Glutamatergic neuron (in vitro differentiated cells): ENCODE data around the gene LRRC3. TPM values are rescaled to one million over a fixed set of nuclear protein-coding genes. Genes with fewer than 3 reads are reported as not detected.
"Not testable (repeated sequence)": the region's sequence is repeated elsewhere in the genome, so short reads cannot be mapped to it uniquely, and the experiment has no call there.

Source experiments
- DNase-seq: peaks from one replicate; pipeline ENCODE4 v3.0.0; 2022
- H3K27ac Mint-ChIP-seq: one replicate; pipeline ENCODE4 v1.8.0; 2020; ENCODE audit warnings: mild to moderate bottlenecking, mixed read lengths, inconsistent platforms; ENCODE audit not compliant: unreplicated experiment
- H3K27me3 Mint-ChIP-seq: one replicate; pipeline ENCODE4 v1.8.0; 2020; ENCODE audit warnings: mild to moderate bottlenecking, moderate library complexity, mixed read lengths, inconsistent platforms; ENCODE audit not compliant: unreplicated experiment
- H3K36me3 Mint-ChIP-seq: one replicate; pipeline ENCODE4 v1.8.0; 2020; ENCODE audit warnings: mild to moderate bottlenecking, mixed read lengths, inconsistent platforms; ENCODE audit not compliant: unreplicated experiment
- H3K4me1 Mint-ChIP-seq: one replicate; pipeline ENCODE4 v1.8.0; 2020; ENCODE audit warnings: mild to moderate bottlenecking, low read depth, mixed read lengths, inconsistent platforms; ENCODE audit not compliant: unreplicated experiment
- H3K4me3 Mint-ChIP-seq: one replicate; pipeline ENCODE4 v1.8.0; 2020; ENCODE audit warnings: mild to moderate bottlenecking, mixed read lengths, inconsistent platforms; ENCODE audit not compliant: unreplicated experiment
- H3K9me3 Mint-ChIP-seq: one replicate; pipeline ENCODE4 v1.8.0; 2020; ENCODE audit warnings: mild to moderate bottlenecking, moderate library complexity, mixed read lengths, inconsistent platforms; ENCODE audit not compliant: unreplicated experiment
- CTCF ChIP-seq: fragments of 200-600 bp; sonication (generic); IDR thresholded peaks from one replicate; pipeline ENCODE4 v1.5.0; 2021; ENCODE audit not compliant: partially characterized antibody, unreplicated experiment
- total RNA-seq: library from RNA; stranded (reverse); fragmentation: NEBNext Ultra II Directional; extraction: Animal tissue kit (Norgen Biotek cat#: 25700); gene quantifications from one replicate; pipeline ENCODE4 v1.2.1, GENCODE V29; 2021; ENCODE audit not compliant: unreplicated experiment

LRRC3 gene
- total RNA-seq, 1 donor from 2014 or later: 5.8 TPM

GRCh38 chr21:44499211-44499560 is 43.9 kb downstream of the LRRC3 start:
- Mint-ChIP-seq H3K27ac (no peak overlapping the region), H3K9me3 (peaks cover 4% of the 10 kb centered on the region), H3K4me1 (peaks cover 16% of the 10 kb centered on the region), H3K36me3 (peaks cover 6% of the 10 kb centered on the region), H3K27me3 (peaks cover 2% of the 10 kb centered on the region), H3K4me3 (no peak overlapping the region)
- no peak for DNase-seq
- TF ChIP-seq CTCF: no peak

GRCh38 chr21:44499631-44500030 is 44.3 kb downstream of the LRRC3 start:
- Mint-ChIP-seq H3K4me3 (no peak overlapping the region), H3K36me3 (peaks cover 6% of the 10 kb centered on the region), H3K4me1 (peaks cover 16% of the 10 kb centered on the region), H3K9me3 (peaks cover 4% of the 10 kb centered on the region), H3K27ac (no peak overlapping the region), H3K27me3 (peaks cover 2% of the 10 kb centered on the region)
- TF ChIP-seq CTCF: no peak
- no peak for DNase-seq

GRCh38 chr21:44500111-44500510 is 44.8 kb downstream of the LRRC3 start:
- Mint-ChIP-seq H3K4me3 (no peak overlapping the region), H3K27ac (no peak overlapping the region), H3K36me3 (peaks cover 6% of the 10 kb centered on the region), H3K27me3 (peaks cover 2% of the 10 kb centered on the region), H3K4me1 (peaks cover 16% of the 10 kb centered on the region), H3K9me3 (peaks cover 4% of the 10 kb centered on the region)
- DNase-seq: peak; percentile 6
- no peak for TF ChIP-seq CTCF

GRCh38 chr21:44502171-44502958 is 47.1 kb downstream of the LRRC3 start:
- no peak overlapping the region for H3K4me3 Mint-ChIP-seq
- no peak overlapping the region for H3K27ac Mint-ChIP-seq
- peaks cover 11% of the 10 kb centered on the region for H3K4me1 Mint-ChIP-seq
- no peaks in the 10 kb centered on the region for H3K27me3 Mint-ChIP-seq
- TF ChIP-seq CTCF: no peak
- H3K36me3 Mint-ChIP-seq: no peaks in the 10 kb centered on the region
- H3K9me3 Mint-ChIP-seq: peaks cover 1% of the 10 kb centered on the region
- no peak for DNase-seq

- H3K27ac Mint-ChIP-seq, H3K27me3 Mint-ChIP-seq, DNase-seq, H3K36me3 Mint-ChIP-seq, H3K4me1 Mint-ChIP-seq, H3K9me3 Mint-ChIP-seq, H3K4me3 Mint-ChIP-seq: not testable (repeated sequence)
Measured at GRCh38 chr21:44503006-44503889, 47.9 kb downstream of the LRRC3 start.
